GM19452 (cell line): ENCODE data around the gene EFCC1.
"Not testable (repeated sequence)": the region's sequence is repeated elsewhere in the genome, so short reads cannot be mapped to it uniquely, and the experiment has no call there.

Experiments used
- ATAC-seq: cut with Tn5 transposase; IDR thresholded peaks from one replicate; pipeline ENCODE4 v1.9.1; 2021; ENCODE audit not compliant: unreplicated experiment

Gene EFCC1

DNA sequence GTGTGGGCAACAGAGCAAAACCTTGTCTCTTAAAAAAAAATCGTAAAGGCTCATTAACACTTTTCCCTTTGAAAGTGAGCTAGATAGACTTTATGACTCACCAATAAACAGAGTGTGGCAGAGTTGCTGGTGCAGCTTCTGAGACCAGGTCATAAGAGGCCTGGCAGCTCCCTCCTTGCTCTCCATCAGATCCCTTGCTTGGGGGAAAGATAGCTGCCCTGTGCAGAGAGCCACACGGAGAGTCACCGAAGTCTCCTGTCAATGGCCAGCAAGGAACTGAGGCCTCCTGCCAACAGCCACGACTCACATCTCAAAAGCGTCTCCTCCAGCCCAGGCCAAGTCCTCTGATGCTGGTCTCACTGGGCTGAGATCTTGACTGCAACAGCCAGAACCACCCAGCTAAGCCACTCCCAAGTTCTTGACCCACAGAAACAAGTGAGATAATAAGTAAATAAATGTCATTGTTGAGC, 50.8 kb downstream of the EFCC1 start:
- ATAC-seq: no peak

DNA sequence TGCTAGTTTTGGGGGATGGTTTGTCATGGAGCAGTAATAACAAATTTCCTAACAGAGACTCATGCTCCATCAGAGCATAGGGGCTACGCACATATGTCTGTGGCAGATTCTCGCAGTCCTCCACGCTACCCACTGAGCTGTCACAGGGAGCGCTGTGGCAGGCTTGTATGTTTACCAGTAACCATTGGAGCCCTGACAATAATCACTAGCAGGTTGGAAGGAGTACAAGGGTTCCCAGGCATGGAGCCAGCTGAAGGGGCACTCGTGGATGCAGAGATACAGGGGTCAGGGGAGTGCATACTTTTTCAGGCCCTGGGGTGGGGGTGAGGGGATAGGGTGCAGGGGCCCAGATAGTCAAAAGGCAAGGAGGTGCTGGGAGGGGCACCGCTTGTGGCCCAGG, 51.6 kb downstream of the EFCC1 start:
- no peak for ATAC-seq

DNA sequence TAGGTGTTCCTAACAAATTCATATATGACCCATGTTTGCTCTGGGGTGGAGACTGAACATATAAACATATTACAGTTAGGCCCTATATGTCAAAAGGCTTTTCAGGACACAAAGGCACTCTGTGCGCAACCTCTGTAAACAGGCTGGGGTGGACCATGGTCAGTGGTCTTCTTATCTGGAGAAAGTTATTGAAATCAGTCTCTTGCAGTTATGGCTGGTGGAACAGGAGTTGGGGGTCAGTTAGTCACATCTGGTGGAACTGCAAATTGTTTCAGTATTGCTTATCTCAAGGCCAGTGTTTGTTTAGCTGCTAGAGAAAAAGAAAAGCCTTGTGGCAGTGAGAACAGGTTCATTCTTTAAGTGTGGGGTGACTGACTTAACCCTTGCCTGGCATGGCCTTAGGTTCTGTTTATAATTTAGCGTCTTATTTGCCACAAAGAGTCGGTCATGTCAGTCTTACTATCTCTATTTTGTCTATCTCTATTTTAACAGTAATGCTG, 53.6 kb downstream of the EFCC1 start:
- no peak for ATAC-seq

DNA sequence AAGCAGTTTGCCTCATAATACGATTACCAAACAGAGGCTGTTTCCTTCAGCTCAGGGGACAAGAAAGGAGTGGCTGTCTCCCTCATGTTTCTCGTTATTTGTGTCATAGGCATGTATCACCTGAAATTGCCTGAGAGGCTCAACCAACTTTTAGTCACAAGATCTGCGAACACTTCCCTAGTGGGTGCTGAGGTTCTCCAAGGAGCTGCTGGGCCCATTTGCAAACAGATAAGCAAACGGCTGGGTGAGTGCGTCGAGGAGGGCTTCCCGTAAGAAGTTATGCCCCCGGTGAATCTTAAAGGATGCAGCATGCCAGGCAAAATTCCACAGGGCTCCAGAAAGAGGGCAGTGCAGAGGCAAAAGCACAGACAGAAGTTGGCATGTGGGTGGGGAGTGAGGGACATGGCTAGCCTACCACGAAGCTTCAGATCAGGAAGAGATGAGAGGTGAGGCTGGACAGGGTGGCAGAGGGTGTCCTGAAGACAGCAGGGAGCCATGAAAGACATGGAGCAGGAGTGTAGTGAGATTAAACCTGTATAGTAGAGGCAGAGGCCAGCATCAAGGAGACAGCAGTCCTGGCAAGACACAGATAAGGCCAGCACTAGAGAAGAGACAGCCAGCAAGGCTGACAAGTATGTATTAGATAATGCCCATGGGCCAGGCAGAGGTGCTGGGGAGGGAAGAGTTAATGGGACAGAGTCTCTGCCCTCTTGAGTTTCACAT, 55.5 kb downstream of the EFCC1 start:
- no peak for ATAC-seq

GRCh38 chr3:129057249-129057648, 56.1 kb downstream of the EFCC1 start:
- ATAC-seq: no peak

DNA sequence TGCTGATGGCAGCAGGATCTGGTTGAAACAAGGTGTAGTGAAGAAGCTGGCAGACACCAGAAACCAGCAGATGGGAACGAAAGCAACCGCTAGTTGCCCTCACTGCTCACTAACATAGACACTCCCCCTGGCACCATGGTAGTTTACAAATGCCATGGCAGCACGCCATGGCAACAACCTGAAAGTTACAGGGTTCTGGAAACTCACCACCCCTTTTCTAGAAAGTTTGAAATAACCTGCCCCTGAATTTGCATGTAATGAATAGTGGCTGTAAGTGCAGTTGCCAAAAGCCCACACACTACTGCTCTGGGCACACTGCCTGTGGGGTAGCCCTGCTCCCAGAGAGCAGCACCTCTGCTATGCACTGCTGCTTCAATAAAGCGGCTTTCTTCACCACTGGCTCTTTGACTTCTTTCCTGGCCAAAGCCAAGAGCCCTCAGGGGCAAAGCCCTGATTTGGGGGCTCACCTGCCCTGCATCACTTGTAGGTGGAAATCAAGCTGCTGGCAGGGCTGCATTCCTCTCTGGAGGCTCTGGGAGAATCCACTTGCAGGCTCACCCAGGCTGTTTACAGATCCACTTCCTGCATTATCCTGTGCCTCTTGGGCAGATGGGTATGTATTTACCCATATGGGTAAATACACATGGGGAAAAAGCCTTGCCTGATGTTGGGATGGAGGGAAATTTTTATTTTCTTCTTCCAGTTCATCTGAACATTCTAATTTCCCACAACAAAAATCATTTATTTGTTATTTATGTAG, 57.5 kb downstream of the EFCC1 start:
- peak; percentile 56 for ATAC-seq

- no peak for ATAC-seq
These were observed 58.3 kb downstream of the EFCC1 start for GRCh38 chr3:129059311-129059958.

DNA sequence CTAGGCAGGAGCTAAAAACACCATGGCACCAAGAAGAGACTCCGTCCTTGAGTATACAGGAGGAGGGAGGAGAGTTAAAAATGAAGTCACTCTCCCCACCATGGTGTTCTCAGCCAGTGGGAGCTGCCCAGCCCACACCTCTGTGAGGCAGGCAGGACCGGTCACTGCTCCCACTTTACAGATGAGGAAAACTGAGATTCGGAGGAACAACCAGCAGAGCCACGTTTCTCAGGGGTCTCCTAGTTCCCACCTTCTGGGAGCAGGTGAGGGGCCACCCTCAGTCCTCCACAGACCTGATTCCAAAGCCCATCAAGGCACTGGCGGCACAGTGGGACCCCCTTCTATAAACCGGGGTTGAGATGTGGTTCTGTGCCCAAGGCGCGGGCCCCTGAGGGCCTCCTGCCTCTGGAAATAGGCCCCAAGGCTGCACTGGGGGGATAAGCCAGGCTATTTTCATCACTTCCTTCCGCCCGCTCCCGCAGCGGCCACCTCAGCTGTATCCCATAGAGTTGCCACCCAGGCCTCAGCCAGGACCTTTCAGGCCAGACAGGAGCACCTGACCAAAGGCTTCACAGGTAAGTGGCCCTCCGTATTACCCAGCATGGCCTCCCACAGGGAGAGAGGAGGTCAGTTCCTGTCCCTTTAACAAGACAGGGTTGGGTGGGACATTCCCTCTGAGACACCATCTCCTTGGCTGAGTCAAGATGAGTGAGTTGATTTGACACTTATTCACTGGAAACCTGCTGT, 59.3 kb downstream of the EFCC1 start, which contains the start of gene GP9:
GP9 (plus strand) TSS at position 504 of the 747 bp plus-strand sequence. CDS start 961 bp downstream, outside the sequence.
- ATAC-seq: no peak

DNA sequence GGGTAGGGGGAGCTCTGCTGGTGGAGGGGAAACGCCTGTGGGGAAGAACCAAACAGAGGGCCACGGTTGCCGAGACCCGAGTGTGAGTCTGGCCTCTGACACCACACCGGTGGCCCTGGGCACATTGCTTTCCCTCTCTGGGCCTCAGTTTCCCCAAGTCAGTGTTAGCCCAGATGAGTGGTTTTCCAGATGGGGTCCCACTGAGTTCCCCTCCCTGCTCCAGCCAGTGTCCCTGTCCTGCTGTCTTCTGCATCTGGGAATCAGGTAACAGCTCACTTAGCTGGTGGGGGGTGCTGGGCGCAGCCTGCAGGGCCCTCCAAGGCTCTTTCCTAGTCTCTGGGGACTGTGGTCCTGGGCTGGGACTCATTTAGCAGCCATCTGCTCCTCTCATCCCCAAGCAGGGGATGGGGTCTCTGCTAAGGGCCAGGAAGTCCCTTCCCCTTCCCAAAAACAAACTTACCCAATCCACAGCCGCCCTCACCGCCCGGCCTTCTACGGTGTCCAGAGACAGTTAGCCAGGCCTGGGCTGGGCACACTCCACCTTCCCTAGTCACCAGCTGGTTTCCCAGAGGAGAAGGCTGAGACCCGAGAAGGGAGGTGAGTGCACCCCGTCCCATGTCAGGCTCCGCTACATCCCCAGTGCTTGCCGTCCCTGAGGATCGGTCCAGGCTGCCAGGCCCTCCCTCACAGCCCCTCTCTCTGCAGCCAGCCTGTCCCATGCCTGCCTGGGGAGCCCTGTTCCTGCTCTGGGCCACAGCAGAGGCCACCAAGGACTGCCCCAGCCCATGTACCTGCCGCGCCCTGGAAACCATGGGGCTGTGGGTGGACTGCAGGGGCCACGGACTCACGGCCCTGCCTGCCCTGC, 60.2 kb downstream of the EFCC1 start:
- ATAC-seq: no peak

GRCh38 chr3:129061888-129062834, 61.1 kb downstream of the EFCC1 start:
- no peak for ATAC-seq

DNA sequence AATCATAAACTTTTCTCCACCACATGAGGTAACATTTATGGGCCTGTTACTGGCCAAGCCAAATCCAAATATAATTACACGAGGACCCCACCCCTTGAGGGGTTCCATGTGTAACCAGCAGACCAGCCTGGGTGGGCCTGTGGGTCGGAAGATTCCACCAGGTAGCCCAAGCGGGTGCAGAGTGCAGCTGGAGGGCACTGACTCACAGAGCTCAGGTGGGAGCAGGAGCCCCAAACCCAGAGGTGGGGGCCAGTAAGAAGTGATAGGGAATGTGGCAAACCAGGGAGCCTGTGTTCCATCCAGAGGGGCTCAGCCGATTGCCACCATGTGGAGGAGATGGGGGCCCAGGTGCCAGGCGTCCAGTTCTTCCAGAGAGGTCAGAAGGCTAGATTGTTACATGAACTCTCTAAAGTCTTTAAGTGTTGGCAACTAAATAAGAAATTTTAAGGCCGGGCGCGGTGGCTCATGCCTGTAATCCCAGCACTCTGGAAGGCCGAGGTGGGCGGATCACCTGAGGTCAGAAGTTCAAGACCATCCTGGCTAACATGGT, 62.1 kb downstream of the EFCC1 start:
- no peak for ATAC-seq

DNA sequence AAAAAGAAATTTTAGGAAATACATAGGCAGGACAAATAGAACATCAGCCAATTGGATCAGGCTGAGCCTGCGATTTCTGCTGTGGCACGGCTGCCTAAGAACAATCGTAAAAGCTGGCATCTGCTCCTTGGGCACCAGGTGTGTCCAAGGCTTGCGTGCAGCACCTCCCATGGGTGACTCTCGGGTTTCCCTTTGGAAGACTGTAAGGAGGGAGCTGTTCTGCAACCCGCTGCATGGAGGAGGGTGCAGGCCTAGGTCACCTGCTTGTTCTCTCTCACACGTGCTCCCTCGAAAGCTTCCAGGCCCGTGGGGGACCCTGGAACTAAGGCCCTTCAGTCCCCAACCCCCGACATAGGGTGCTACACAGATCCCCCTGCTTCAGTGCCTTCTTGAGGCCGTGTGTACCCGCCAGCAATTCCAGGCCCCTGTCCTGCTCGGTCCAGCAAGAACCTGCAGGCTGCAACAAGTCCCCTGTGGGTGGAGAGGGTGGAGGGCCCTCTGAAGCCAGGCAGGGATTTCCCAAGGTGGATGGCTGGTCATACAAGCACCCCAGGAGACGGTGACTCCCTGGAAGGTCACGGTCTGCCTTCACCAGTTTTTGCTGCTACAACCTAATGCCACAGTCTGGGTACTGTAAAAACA, 62.9 kb downstream of the EFCC1 start:
- no peak for ATAC-seq

GRCh38 chr3:129065016-129065719, 64.1 kb downstream of the EFCC1 start:
- no peak for ATAC-seq

DNA sequence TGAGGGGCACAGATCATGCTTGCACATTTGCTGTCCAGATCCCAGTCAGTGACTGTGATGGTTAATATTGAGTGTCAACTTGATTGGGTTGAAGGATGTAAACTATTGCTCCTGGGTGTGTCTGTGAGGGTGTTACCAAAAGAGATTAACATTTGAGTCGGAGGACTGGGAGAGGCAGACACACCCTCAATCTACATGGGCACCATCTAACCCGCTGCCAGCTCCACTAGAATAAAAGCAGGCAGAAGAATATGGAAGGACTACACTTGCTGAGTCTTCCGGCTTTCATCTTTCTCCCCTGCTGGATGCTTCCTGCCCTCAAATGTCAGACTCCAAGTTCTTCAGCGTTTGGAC, 64.6 kb downstream of the EFCC1 start:
- no peak for ATAC-seq

DNA sequence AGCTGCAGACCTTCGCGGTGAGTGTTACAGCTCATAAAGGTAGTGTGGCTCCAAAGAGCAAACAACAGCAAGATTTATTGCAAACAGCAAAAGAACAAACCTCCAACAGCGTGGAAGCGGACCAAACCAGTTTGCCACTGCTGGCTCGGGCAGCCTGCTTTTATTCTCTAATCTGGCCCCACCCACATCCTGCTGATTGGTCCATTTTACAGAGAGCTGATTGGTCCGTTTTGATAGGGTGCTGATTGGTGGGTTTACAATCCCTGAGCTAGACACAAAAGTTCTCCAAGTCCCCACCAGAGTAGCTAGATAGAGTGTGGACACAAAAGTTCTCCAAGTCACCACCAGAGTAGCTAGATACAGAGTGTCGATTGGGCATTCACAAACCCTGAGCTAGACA, 66.6 kb downstream of the EFCC1 start:
- not testable (repeated sequence) for ATAC-seq

DNA sequence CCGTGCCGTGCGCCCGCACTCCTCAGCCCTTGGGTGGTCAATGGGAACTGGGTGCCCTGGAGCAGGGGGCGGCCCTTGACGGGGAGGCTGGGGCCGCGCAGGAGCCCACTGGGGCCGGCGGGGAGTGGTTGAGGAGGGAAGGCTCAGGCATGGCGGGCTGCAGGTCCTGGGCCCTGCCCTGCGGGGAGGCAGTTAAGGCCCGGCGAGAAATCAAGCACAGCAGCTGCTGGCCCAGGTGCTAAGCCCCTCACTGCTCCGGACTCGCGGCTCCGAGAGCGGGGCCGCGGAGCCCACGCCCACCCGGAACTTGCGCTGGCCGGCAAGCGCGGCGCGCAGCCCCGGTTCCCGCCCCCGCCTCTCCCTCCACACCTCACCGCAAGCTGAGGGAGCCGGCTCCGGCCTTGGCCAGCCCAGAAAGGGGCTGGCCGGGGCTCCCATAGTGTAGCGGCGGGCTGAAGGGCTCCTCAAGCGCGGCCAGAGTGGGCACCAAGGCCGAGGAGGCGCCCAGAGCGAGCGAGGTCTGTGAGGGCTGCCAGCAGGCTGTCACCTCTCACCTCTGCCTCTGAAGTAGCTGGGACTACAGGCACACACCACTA, 67.3 kb downstream of the EFCC1 start:
- no peak for ATAC-seq
